PFSK-1 (cell line): Measurements from ENCODE around the gene C1orf52. TPM values are rescaled to one million over a fixed set of nuclear protein-coding genes. Genes with fewer than 3 reads are reported as not detected.
A peak's percentile ranks its signal among the peaks of the same experiment; 100 is the strongest.

Source experiments
- FOXP2 ChIP-seq: optimal IDR thresholded peaks from 2 replicates; pipeline ENCODE3; 2011; ENCODE audit warnings: borderline replicate concordance, control low read depth, inconsistent platforms; ENCODE audit not compliant: insufficient read depth; ENCODE audit errors: extremely low read length, extremely low read depth
- POLR2AphosphoS5 ChIP-seq: IDR thresholded peaks from 2 replicates; pipeline ENCODE4 v1.6.1; 2012; ENCODE audit warnings: low read depth, mild to moderate bottlenecking, control low read depth, low read length, moderate library complexity
- REST ChIP-seq, 2 experiments: IDR thresholded peaks; 2 replicates each; pipeline versions ENCODE4 v1.6.1 to v1.8.0; 2011 to 2012; ENCODE audit warnings: low read depth in 2 of 2, low read length in 2 of 2, control low read depth in 1 of 2, inconsistent platforms in 1 of 2, mild to moderate bottlenecking in 1 of 2, moderate library complexity in 1 of 2; ENCODE audit not compliant: insufficient read depth in 1 of 2
- SIN3A ChIP-seq: IDR thresholded peaks from 2 replicates; pipeline ENCODE4 v1.6.1; 2012; ENCODE audit warnings: mild to moderate bottlenecking, low read length, moderate library complexity, borderline replicate concordance; ENCODE audit not compliant: insufficient read depth
- TAF1 ChIP-seq: IDR thresholded peaks from 2 replicates; pipeline ENCODE4 v1.6.1; 2012; ENCODE audit warnings: low read length, control low read depth, borderline replicate concordance; ENCODE audit not compliant: insufficient read depth
- polyA plus RNA-seq: library from polyadenylated mRNA; unstranded; fragments of >200 nt; gene quantifications from one replicate; pipeline ENCODE4 v1.2.1, GENCODE V29; 2012; ENCODE audit warnings: low read depth, missing spikeins; ENCODE audit not compliant: insufficient read length

C1orf52 gene
- polyA plus RNA-seq: 28.7 TPM

DNA sequence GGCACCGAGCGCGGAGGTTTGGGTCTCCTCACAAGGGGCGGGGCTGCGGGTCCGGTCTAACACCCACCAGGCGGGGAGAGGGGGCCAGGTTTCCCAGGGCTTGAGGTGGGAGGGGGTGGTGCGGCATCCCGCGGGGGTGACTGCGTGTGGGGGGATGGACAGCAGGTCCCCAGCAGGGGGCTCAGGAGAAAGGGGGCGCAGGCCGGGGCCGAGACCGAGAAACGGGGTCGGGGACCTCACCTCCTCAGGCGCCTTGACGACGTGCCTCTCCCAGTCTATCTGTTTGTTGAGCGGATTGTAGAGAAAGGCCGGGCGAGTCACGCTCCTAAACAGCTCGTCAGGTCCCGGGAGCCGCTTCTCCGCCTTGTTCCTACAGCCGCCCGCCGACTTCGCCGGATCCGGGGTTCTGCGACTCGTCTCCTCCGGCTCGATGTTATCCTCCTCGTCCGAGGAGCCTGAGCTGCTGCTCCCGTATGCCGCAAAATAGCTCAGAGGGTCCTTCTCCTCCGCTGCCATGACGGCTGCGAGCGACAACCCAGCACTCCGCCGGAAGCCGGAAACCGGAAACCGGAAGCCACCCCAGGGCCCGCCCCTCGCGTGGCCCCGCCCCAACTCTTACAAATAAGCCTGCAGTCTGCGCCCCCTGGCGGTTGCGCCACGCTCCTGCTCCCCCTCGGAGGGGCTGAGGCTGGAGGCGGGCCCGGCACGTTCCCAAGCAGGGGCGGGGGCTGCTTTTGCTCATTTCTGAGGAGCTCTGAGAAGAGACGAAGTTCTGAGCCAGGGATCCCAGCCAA lies at the start of gene C1orf52:
C1orf52 (minus strand) TSS at position 545 of the 794 bp plus-strand sequence; CDS start at position 516, 29 bp downstream.
- no peak for TF ChIP-seq REST (IDR thresholded peaks at IDR 0.05; ENCODE audit: insufficient read depth in 1 of 2, low read depth in 2 of 2, low read length in 2 of 2)
- TF ChIP-seq TAF1: peak; percentile 74; the same call in 1 of the 2 replicates
- peak; percentile 95 for TF ChIP-seq POLR2AphosphoS5
- peak; percentile 74 for TF ChIP-seq FOXP2
- TF ChIP-seq SIN3A: no peak

DNA sequence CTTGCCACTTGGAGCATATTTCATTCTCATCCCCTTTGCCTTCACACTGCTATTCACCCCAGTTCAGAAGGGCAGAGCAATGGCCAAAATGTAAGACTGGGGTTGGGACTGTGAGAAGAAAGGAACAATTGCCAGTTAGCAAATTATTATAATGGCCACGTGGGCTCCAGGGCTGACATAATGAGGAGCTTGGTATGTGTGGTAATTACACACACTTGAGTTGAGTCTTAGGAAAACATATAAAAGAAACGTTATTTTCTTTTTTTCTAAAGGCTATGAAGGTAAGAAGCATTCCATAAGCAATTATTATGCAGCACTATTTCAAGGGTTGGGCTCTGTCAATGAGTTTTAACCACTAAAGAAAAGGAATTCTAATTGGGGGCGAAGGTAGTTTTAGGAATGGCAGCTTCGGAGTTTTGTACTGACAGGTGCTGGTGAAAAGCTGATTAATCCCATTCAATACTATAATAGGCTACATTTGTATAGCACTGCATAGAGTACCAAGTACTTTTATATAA lies 49.4 kb upstream of the C1orf52 start:
- TF ChIP-seq REST (IDR thresholded peaks at IDR 0.05; ENCODE audit: insufficient read depth in 1 of 2, low read depth in 2 of 2, low read length in 2 of 2) (no peak), FOXP2 (no peak), TAF1 (no peak), SIN3A (no peak), POLR2AphosphoS5 (no peak)

DNA sequence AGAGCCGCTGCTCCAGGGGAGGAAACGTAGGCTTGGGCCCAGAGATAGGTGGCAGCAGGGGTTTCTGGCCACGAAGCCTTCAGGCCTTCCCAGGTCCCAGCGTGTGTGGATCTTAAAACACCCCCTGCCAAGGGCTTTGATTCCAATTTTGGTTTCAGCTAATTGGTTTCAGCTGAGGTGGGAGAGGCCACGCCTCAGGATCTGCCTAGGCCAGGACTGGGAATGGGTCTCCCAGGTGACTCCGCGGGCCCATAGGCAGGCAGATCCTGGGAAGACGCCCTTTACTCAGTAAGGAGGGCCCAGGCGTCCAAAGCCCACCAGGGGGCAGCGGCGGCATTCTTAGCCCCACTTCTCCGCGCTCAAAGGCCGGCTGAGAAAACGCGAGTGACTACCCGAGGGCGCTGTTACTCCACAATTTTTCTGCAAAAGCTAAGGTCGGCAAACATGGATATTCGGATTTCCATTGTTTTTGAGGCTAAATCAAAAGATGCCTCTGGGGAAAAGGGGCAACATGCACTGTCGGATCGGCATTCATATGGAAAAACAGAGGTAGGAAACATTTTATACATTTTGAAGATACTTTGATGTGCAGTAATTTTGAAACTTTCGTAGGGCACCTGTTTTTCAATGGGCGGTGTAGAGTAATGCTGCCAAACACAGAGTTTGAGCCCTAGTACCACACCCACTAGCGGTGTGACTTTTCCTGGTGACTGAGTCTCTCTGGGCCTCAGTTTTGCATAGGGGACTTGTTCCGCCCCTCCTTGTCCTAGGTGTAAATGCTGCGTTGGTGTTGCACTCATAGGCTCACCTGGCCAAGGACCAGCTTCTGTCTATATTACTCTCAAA lies 48.7 kb upstream of the C1orf52 start:
- no peak for TF ChIP-seq TAF1
- no peak for TF ChIP-seq REST (IDR thresholded peaks at IDR 0.05; ENCODE audit: insufficient read depth in 1 of 2, low read depth in 2 of 2, low read length in 2 of 2)
- no peak for TF ChIP-seq FOXP2
- no peak for TF ChIP-seq SIN3A
- no peak for TF ChIP-seq POLR2AphosphoS5

DNA sequence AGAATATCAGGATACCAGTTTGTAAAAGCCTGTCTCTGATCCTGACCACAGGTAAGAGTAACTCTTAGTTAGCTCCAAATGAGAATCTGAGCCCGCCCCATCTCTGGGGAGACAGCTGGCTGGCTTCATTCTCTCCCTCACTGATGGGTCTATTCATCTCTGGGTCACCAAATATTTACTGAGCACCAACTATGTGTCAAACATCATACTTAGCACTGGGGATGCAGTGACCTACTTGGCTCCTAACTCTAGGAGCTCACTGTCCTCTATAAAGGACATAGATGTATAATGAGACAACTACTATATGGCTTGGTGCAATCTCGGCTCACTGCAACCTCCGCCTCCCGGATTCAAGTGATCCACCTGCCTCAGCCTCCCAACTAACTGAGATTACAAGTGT lies 46.8 kb upstream of the C1orf52 start:
- TF ChIP-seq POLR2AphosphoS5 (no peak), REST (IDR thresholded peaks at IDR 0.05; ENCODE audit: insufficient read depth in 1 of 2, low read depth in 2 of 2, low read length in 2 of 2) (no peak), TAF1 (no peak), SIN3A (no peak)
